ENCODE data around the gene THSD4.

GRCh38 chr15:71654720-71655174 is 539.5 kb downstream of the THSD4 start:
- TF ChIP-seq CBX2 (IDR thresholded peaks at IDR 0.05; ENCODE audit: insufficient read depth, low read length, poor library complexity, severe bottlenecking) (no peak), ELF2 (CRISPR knock-in tag; IDR thresholded peaks at IDR 0.05) (no peak), MLX (CRISPR knock-in tag; conservative IDR thresholded peaks at IDR 0.05) (no peak), HDGF (IDR thresholded peaks at IDR 0.05) (no peak), MXI1 (IDR thresholded peaks at IDR 0.05; ENCODE audit: low read depth, low read length) (no peak)
- TF ChIP-seq, protein P1, sequence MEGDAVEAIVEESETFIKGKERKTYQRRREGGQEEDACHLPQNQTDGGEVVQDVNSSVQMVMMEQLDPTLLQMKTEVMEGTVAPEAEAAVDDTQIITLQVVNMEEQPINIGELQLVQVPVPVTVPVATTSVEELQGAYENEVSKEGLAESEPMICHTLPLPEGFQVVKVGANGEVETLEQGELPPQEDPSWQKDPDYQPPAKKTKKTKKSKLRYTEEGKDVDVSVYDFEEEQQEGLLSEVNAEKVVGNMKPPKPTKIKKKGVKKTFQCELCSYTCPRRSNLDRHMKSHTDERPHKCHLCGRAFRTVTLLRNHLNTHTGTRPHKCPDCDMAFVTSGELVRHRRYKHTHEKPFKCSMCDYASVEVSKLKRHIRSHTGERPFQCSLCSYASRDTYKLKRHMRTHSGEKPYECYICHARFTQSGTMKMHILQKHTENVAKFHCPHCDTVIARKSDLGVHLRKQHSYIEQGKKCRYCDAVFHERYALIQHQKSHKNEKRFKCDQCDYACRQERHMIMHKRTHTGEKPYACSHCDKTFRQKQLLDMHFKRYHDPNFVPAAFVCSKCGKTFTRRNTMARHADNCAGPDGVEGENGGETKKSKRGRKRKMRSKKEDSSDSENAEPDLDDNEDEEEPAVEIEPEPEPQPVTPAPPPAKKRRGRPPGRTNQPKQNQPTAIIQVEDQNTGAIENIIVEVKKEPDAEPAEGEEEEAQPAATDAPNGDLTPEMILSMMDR (IDR thresholded peaks at IDR 0.05 in 2 of 3, conservative IDR thresholded peaks at IDR 0.05 in 1 of 3; ENCODE audit: insufficient read depth in 2 of 3, low read depth in 1 of 3, low read length in 3 of 3) = no peak
- TF ChIP-seq, protein P2, sequence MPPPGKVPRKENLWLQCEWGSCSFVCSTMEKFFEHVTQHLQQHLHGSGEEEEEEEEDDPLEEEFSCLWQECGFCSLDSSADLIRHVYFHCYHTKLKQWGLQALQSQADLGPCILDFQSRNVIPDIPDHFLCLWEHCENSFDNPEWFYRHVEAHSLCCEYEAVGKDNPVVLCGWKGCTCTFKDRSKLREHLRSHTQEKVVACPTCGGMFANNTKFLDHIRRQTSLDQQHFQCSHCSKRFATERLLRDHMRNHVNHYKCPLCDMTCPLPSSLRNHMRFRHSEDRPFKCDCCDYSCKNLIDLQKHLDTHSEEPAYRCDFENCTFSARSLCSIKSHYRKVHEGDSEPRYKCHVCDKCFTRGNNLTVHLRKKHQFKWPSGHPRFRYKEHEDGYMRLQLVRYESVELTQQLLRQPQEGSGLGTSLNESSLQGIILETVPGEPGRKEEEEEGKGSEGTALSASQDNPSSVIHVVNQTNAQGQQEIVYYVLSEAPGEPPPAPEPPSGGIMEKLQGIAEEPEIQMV (tag; conservative IDR thresholded peaks at IDR 0.05; ENCODE audit: low read depth) = no peak
